IMR-90 (cell line): ENCODE data around the gene IHH.

ENCODE experiments used
- BHLHE40 ChIP-seq: fragments of 150-350 bp; IDR thresholded peaks from 2 replicates; pipeline ENCODE4 v1.6.1; 2016; ENCODE audit warnings: mild to moderate bottlenecking, low read depth, low read length
- CEBPB ChIP-seq: IDR thresholded peaks from 2 replicates; pipeline ENCODE4 v1.6.1; 2012; ENCODE audit warnings: low read depth, low read length, improper control_type of control experiment
- CHD1 ChIP-seq: IDR thresholded peaks from 2 replicates; pipeline ENCODE4 v1.6.1; 2012; ENCODE audit warnings: low read depth, low read length, improper control_type of control experiment
- CTCF ChIP-seq: conservative IDR thresholded peaks from 2 replicates; pipeline ENCODE4 v1.5.1; 2012; ENCODE audit warnings: mild to moderate bottlenecking, low read depth, low read length, improper control_type of control experiment
- ELK1 ChIP-seq: fragments of 150-350 bp; IDR thresholded peaks from 2 replicates; pipeline ENCODE4 v1.6.1; 2016; ENCODE audit warnings: low read depth, mild to moderate bottlenecking, low read length, moderate library complexity, borderline replicate concordance
- FOS ChIP-seq: fragments of 150-350 bp; IDR thresholded peaks from 2 replicates; pipeline ENCODE4 v1.6.1; 2016; ENCODE audit warnings: low read depth, low read length
- MAFK ChIP-seq: IDR thresholded peaks from 2 replicates; pipeline ENCODE4 v1.6.1; 2012; ENCODE audit warnings: low read depth, low read length, improper control_type of control experiment
- MAZ ChIP-seq: IDR thresholded peaks from 2 replicates; pipeline ENCODE4 v1.6.1; 2012; ENCODE audit warnings: low read depth, mild to moderate bottlenecking, low read length, improper control_type of control experiment, moderate library complexity, borderline replicate concordance
- POLR2A ChIP-seq: IDR thresholded peaks from 2 replicates; pipeline ENCODE4 v1.6.1; 2012; ENCODE audit warnings: mild to moderate bottlenecking, low read depth, low read length
- RAD21 ChIP-seq: IDR thresholded peaks from 2 replicates; pipeline ENCODE4 v1.6.1; 2012; ENCODE audit warnings: low read length, improper control_type of control experiment
- RCOR1 ChIP-seq: IDR thresholded peaks from 2 replicates; pipeline ENCODE4 v1.6.1; 2012; ENCODE audit warnings: mild to moderate bottlenecking, low read length, improper control_type of control experiment; ENCODE audit not compliant: insufficient replicate concordance
- RFX5 ChIP-seq: IDR thresholded peaks from 2 replicates; pipeline ENCODE4 v1.8.0; 2012; ENCODE audit warnings: low read depth, mild to moderate bottlenecking, low read length, moderate library complexity
- SMC3 ChIP-seq: fragments of 150-350 bp; IDR thresholded peaks from 2 replicates; pipeline ENCODE4 v1.6.1; 2016; ENCODE audit warnings: low read depth, mild to moderate bottlenecking, antibody characterized with exemption, low read length, moderate library complexity
- USF2 ChIP-seq: fragments of 150-350 bp; IDR thresholded peaks from 2 replicates; pipeline ENCODE4 v1.6.1; 2017; ENCODE audit warnings: mild to moderate bottlenecking, antibody characterized with exemption, low read length, low read depth

- no peak for TF ChIP-seq CTCF
- TF ChIP-seq SMC3: no peak
- no peak for TF ChIP-seq CHD1
- TF ChIP-seq CEBPB: no peak
- TF ChIP-seq RAD21: no peak
- TF ChIP-seq RFX5: no peak
- TF ChIP-seq POLR2A: no peak
- no peak for TF ChIP-seq USF2
- TF ChIP-seq MAFK: no peak
- no peak for TF ChIP-seq BHLHE40
- no peak for TF ChIP-seq RCOR1
- TF ChIP-seq MAZ: no peak
- TF ChIP-seq FOS: no peak
- TF ChIP-seq ELK1: no peak
Measured at GRCh38 chr2:219084791-219085190, 24.1 kb upstream of the IHH start.
